Neural cell (in vitro differentiated cells): ENCODE data around the gene PIEZO1. TPM values are rescaled to one million over a fixed set of nuclear protein-coding genes. Genes with fewer than 3 reads are reported as not detected.

Experiments
- H2AFZ ChIP-seq: fragments of 200-600, 300-800 bp; sonication (generic), shearing (Covaris generic); 2 replicates; pipeline ENCODE4 v1.6.0; 2014; ENCODE audit warnings: low read depth, mild to moderate bottlenecking, antibody characterized with exemption, low read length, moderate library complexity
- H3F3A ChIP-seq: fragments of 200-600 bp; shearing (Covaris generic); 2 replicates; pipeline ENCODE4 v1.6.1; 2016; ENCODE audit warnings: mild to moderate bottlenecking, moderate library complexity, mixed read lengths, antibody characterized with exemption, low read length; ENCODE audit not compliant: insufficient read depth, poor library complexity, severe bottlenecking
- H3K27ac ChIP-seq: fragments of 200-600, 300-800 bp; sonication (generic), shearing (Covaris generic); 2 replicates; pipeline ENCODE4 v1.5.1; 2014; ENCODE audit warnings: mild to moderate bottlenecking, low read length, moderate library complexity
- H3K27me3 ChIP-seq: fragments of 300-800, 200-600 bp; sonication (generic), shearing (Covaris generic); 2 replicates; pipeline ENCODE4 v1.6.0; 2014; ENCODE audit warnings: mild to moderate bottlenecking, low read depth, low read length, moderate library complexity; ENCODE audit not compliant: insufficient read depth
- H3K36me3 ChIP-seq: fragments of 300-800, 200-600 bp; sonication (generic), shearing (Covaris generic); 2 replicates; pipeline ENCODE4 v1.5.1; 2014; ENCODE audit warnings: mild to moderate bottlenecking, antibody characterized with exemption, low read length, moderate library complexity; ENCODE audit not compliant: insufficient read depth
- H3K4me2 ChIP-seq: fragments of 300-800, 200-600 bp; sonication (generic), shearing (Covaris generic); 2 replicates; pipeline ENCODE4 v1.6.0; 2014; ENCODE audit warnings: mild to moderate bottlenecking, low read length
- H3K4me3 ChIP-seq: fragments of 300-800, 200-600 bp; sonication (generic), shearing (Covaris generic); 2 replicates; pipeline ENCODE4 v1.5.1; 2014; ENCODE audit warnings: mild to moderate bottlenecking, low read length, moderate library complexity
- H3K79me2 ChIP-seq: fragments of 200-600 bp; shearing (Covaris generic); replicated peaks from 2 replicates; pipeline ENCODE4 v1.6.0; 2014; ENCODE audit warnings: mild to moderate bottlenecking, low read length, moderate library complexity; ENCODE audit not compliant: insufficient read depth
- H3K9ac ChIP-seq: fragments of 300-800, 200-600 bp; sonication (generic), shearing (Covaris generic); 2 replicates; pipeline ENCODE4 v1.6.1; 2016; ENCODE audit warnings: mild to moderate bottlenecking, low read length, mixed read lengths
- H3K9me2 ChIP-seq: fragments of 200-600 bp; shearing (Covaris generic); 2 replicates; pipeline ENCODE4 v1.6.1; 2016; ENCODE audit warnings: mild to moderate bottlenecking, low read length, mixed read lengths; ENCODE audit not compliant: insufficient read depth
- H3K9me3 ChIP-seq: fragments of 200-600, 300-800 bp; sonication (generic), shearing (Covaris generic); 2 replicates; pipeline ENCODE4 v1.6.1; 2016; ENCODE audit warnings: mild to moderate bottlenecking, mixed run types, low read length, moderate library complexity, mixed read lengths
- H4K20me1 ChIP-seq: fragments of 200-600 bp; shearing (Covaris generic); 2 replicates; pipeline ENCODE4 v1.6.1; 2016; ENCODE audit warnings: mild to moderate bottlenecking, mixed run types; ENCODE audit not compliant: insufficient read depth
- EP300 ChIP-seq: fragments of 450-650 bp; conservative IDR thresholded peaks from 2 replicates; pipeline ENCODE4 v1.6.1; 2014; ENCODE audit warnings: antibody characterized with exemption, mild to moderate bottlenecking, moderate library complexity; ENCODE audit not compliant: poor library complexity, severe bottlenecking
- EZH2 ChIP-seq: fragments of 200-600, 300-800 bp; shearing (Covaris generic), sonication (generic); IDR thresholded peaks from 2 replicates; pipeline ENCODE4 v1.6.1; 2014; ENCODE audit warnings: antibody characterized with exemption, low read length, borderline replicate concordance, mild to moderate bottlenecking; ENCODE audit not compliant: insufficient read depth, poor library complexity, severe bottlenecking
- MXI1 ChIP-seq: fragments of 450-650 bp; conservative IDR thresholded peaks from 2 replicates; pipeline ENCODE4 v1.6.1; 2014; ENCODE audit warnings: antibody characterized with exemption, mild to moderate bottlenecking; ENCODE audit not compliant: poor library complexity, severe bottlenecking
- POLR2AphosphoS5 ChIP-seq: IDR thresholded peaks from 2 replicates; pipeline ENCODE4 v1.6.1; 2012
- RAD21 ChIP-seq: fragments of 450-650 bp; conservative IDR thresholded peaks from 2 replicates; pipeline ENCODE4 v1.6.1; 2014; ENCODE audit warnings: antibody characterized with exemption, mild to moderate bottlenecking, moderate library complexity
- SMC3 ChIP-seq: fragments of 450-650 bp; conservative IDR thresholded peaks from 2 replicates; pipeline ENCODE4 v1.6.1; 2014; ENCODE audit warnings: antibody characterized with exemption, mild to moderate bottlenecking, moderate library complexity; ENCODE audit not compliant: poor library complexity
- TAF1 ChIP-seq: IDR thresholded peaks from 2 replicates; pipeline ENCODE4 v1.6.1; 2012; ENCODE audit warnings: low read depth
- polyA plus RNA-seq: library from polyadenylated mRNA; depleted of rRNA; stranded (reverse); fragments of >200 nt; gene quantifications from 2 replicates; pipeline ENCODE4 v1.2.3, GENCODE V29; 2014
- TF ChIP-seq, protein P1 (sequence below): fragments of 450-650 bp; IDR thresholded peaks from 2 replicates; pipeline ENCODE4 v1.5.1; 2014; ENCODE audit warnings: antibody characterized with exemption, mild to moderate bottlenecking, moderate library complexity; ENCODE audit not compliant: poor library complexity, severe bottlenecking
- TF ChIP-seq, protein P2 (sequence below): IDR thresholded peaks from 2 replicates; pipeline ENCODE4 v1.6.1; 2012; ENCODE audit warnings: borderline replicate concordance

PIEZO1 gene
- polyA plus RNA-seq, 1 donor from 2014 or later = not detected

DNA sequence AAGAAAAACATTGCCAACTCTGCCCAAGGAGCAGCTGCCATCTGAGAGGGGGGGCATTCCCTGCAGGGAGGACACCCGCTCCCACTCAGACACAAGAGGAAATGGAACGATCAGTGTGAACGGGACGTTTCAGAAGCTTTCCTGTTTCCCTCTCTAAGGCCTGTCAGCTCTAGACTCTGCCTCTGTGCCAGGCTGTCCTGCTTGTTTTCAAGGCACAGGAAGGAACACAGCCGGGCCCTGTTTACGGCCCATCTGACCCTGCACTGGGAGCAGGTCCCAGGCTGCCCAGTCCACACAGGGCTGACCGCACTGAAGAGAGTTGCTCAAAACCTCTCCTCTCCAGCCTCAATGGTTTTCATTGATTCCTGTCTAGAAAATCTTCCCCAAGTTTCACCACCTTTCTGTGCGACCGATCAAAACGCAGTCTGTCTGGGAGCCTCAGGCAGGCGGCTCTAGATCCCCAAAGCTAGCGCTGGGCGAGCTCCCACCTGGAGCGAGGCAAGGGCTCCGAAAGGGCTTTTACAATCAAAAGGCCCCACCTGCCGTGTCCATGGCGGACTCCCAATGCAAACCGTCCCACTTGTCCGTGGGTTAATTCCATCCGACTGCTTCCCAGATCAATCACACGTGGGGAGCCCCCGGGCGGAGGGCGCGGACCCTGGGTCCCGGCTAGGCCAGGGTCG lies 1.5 kb downstream of the PIEZO1 start:
- H3K4me3 ChIP-seq = no peak overlapping the region
- no peak overlapping the region for H3K4me2 ChIP-seq
- H3K9ac ChIP-seq = no peak overlapping the region
- no peak overlapping the region for H2AFZ ChIP-seq
- H3F3A ChIP-seq = no peaks in the 10 kb centered on the region
- no peaks in the 10 kb centered on the region for H3K79me2 ChIP-seq
- H3K36me3 ChIP-seq = no peaks in the 10 kb centered on the region
- H3K9me2 ChIP-seq = no peaks in the 10 kb centered on the region
- no peaks in the 10 kb centered on the region for H3K9me3 ChIP-seq
- H3K27me3 ChIP-seq = peaks cover 34% of the 10 kb centered on the region
- H4K20me1 ChIP-seq = no peaks in the 10 kb centered on the region
- no peak overlapping the region for H3K27ac ChIP-seq
- TF ChIP-seq POLR2AphosphoS5 (no peak), RAD21 (no peak), EZH2 (no peak)
- TF ChIP-seq, protein P1, sequence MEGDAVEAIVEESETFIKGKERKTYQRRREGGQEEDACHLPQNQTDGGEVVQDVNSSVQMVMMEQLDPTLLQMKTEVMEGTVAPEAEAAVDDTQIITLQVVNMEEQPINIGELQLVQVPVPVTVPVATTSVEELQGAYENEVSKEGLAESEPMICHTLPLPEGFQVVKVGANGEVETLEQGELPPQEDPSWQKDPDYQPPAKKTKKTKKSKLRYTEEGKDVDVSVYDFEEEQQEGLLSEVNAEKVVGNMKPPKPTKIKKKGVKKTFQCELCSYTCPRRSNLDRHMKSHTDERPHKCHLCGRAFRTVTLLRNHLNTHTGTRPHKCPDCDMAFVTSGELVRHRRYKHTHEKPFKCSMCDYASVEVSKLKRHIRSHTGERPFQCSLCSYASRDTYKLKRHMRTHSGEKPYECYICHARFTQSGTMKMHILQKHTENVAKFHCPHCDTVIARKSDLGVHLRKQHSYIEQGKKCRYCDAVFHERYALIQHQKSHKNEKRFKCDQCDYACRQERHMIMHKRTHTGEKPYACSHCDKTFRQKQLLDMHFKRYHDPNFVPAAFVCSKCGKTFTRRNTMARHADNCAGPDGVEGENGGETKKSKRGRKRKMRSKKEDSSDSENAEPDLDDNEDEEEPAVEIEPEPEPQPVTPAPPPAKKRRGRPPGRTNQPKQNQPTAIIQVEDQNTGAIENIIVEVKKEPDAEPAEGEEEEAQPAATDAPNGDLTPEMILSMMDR = no peak
- TF ChIP-seq, protein P2, sequence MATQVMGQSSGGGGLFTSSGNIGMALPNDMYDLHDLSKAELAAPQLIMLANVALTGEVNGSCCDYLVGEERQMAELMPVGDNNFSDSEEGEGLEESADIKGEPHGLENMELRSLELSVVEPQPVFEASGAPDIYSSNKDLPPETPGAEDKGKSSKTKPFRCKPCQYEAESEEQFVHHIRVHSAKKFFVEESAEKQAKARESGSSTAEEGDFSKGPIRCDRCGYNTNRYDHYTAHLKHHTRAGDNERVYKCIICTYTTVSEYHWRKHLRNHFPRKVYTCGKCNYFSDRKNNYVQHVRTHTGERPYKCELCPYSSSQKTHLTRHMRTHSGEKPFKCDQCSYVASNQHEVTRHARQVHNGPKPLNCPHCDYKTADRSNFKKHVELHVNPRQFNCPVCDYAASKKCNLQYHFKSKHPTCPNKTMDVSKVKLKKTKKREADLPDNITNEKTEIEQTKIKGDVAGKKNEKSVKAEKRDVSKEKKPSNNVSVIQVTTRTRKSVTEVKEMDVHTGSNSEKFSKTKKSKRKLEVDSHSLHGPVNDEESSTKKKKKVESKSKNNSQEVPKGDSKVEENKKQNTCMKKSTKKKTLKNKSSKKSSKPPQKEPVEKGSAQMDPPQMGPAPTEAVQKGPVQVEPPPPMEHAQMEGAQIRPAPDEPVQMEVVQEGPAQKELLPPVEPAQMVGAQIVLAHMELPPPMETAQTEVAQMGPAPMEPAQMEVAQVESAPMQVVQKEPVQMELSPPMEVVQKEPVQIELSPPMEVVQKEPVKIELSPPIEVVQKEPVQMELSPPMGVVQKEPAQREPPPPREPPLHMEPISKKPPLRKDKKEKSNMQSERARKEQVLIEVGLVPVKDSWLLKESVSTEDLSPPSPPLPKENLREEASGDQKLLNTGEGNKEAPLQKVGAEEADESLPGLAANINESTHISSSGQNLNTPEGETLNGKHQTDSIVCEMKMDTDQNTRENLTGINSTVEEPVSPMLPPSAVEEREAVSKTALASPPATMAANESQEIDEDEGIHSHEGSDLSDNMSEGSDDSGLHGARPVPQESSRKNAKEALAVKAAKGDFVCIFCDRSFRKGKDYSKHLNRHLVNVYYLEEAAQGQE = no peak

DNA sequence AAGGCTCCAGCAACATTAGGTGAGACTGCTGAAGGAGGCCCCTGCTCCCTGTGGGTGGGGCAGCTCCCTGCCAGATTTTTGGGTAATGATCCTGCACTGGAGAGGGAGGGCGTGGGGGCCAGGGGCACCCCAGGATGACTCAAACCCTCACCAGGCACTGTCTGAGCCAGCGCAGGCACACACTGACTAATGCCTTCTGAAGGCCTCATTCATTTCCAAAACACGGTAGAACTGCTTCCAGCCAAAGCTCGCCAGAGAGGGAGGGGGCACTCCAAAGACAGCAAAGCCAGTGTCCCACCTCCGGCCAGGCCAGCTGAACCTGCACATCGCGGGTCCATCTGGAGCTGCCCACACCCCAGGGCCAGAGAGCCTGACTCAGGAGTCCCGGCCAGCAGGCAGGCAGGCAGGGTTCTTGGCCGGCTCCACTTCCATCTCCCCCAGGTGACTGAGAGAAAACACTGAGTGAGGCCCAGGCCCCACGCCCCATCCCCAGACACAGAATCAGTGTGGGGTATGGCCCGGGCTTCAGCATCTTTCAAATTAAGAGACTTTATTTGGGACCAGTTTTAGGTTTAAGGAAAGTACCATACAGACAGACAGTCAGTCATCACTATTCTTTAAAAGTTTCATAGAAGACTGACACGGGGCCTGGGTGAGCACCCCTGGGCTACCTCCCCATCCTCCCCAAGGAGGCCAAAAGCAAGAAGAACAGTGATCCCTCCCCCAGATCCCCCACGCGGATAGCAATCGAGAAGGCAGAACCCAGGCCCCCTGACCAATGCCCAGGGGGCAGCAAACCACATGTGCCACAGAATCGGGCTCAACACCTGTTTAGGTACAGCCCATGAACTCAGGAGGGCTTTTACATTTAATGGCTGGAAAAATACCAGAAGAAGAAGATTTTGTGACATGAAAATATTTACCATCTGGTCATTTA lies 2.3 kb downstream of the PIEZO1 start:
- no peaks in the 10 kb centered on the region for H3K9me2 ChIP-seq
- no peaks in the 10 kb centered on the region for H3K79me2 ChIP-seq
- H3K27ac ChIP-seq = no peak overlapping the region
- no peak overlapping the region for H2AFZ ChIP-seq
- H3K4me2 ChIP-seq = no peak overlapping the region
- TF ChIP-seq RAD21 = no peak
- TF ChIP-seq EZH2 = no peak
- TF ChIP-seq POLR2AphosphoS5 = no peak
- no peak for TF ChIP-seq MXI1
- TF ChIP-seq, protein P1 = no peak
- TF ChIP-seq TAF1 = no peak
- no peak for TF ChIP-seq EP300
- TF ChIP-seq, protein P2 = no peak
- TF ChIP-seq SMC3 = no peak
- peaks cover 34% of the 10 kb centered on the region for H3K27me3 ChIP-seq
- H3K4me3 ChIP-seq = no peak overlapping the region
- no peaks in the 10 kb centered on the region for H4K20me1 ChIP-seq
- H3K9me3 ChIP-seq = no peaks in the 10 kb centered on the region
- no peaks in the 10 kb centered on the region for H3K36me3 ChIP-seq
- no peaks in the 10 kb centered on the region for H3F3A ChIP-seq
- H3K9ac ChIP-seq = no peak overlapping the region
